ENCODE data around the gene PNMA6A.
"Not testable (repeated sequence)": the region's sequence is repeated elsewhere in the genome, so short reads cannot be mapped to it uniquely, and the experiment has no call there.

PNMA6A gene

GRCh38 chrX:153075366-153075765, 3.1 kb downstream of the PNMA6A start:
- no peak overlapping the region for H3K4me2 ChIP-seq (ENCODE audit: low read length)
- TF ChIP-seq CTCF (IDR thresholded peaks at IDR 0.05), result no peak
- no peak overlapping the region for H3K9ac ChIP-seq
- H3K4me1 ChIP-seq, result no peaks in the 10 kb centered on the region
- H3K27me3 ChIP-seq (ENCODE audit: control insufficient read depth, insufficient read depth, low read length), result no peaks in the 10 kb centered on the region
- no peaks in the 10 kb centered on the region for H3K79me2 ChIP-seq
- H2AFZ ChIP-seq, result no peak overlapping the region
- H3K27ac ChIP-seq, result no peak overlapping the region
- no peaks in the 10 kb centered on the region for H3K9me3 ChIP-seq (ENCODE audit: control insufficient read depth, low read length)
- H3K36me3 ChIP-seq (ENCODE audit: control insufficient read depth, insufficient read depth, low read length), result no peaks in the 10 kb centered on the region
- H3K4me3 ChIP-seq (ENCODE audit: low read depth, low read length), result no peak overlapping the region

GRCh38 chrX:153077437-153078135, 5.3 kb downstream of the PNMA6A start:
- not testable (repeated sequence) for H3K9me3 ChIP-seq (ENCODE audit: control insufficient read depth, low read length); H3K36me3 ChIP-seq (ENCODE audit: control insufficient read depth, insufficient read depth, low read length); H2AFZ ChIP-seq; H3K4me1 ChIP-seq; H3K4me2 ChIP-seq (ENCODE audit: low read length); H3K79me2 ChIP-seq; H3K4me3 ChIP-seq (ENCODE audit: low read depth, low read length); H3K27ac ChIP-seq; H3K27me3 ChIP-seq (ENCODE audit: control insufficient read depth, insufficient read depth, low read length); H3K9ac ChIP-seq

- H3K27me3 ChIP-seq (ENCODE audit: control insufficient read depth, insufficient read depth, low read length); H3K4me3 ChIP-seq (ENCODE audit: low read depth, low read length); H3K36me3 ChIP-seq (ENCODE audit: control insufficient read depth, insufficient read depth, low read length); H3K4me2 ChIP-seq (ENCODE audit: low read length); H3K4me1 ChIP-seq; H2AFZ ChIP-seq; H3K27ac ChIP-seq; H3K79me2 ChIP-seq; H3K9me3 ChIP-seq (ENCODE audit: control insufficient read depth, low read length); H3K9ac ChIP-seq: not testable (repeated sequence)
Observed at GRCh38 chrX:153083238-153083923, 11.1 kb downstream of the PNMA6A start.

GRCh38 chrX:153102418-153102817, 30.2 kb downstream of the PNMA6A start:
- no peak overlapping the region for H3K9ac ChIP-seq
- H2AFZ ChIP-seq, result no peak overlapping the region
- no peak overlapping the region for H3K4me2 ChIP-seq (ENCODE audit: low read length)
- H3K27me3 ChIP-seq (ENCODE audit: control insufficient read depth, insufficient read depth, low read length), result no peaks in the 10 kb centered on the region
- no peak for TF ChIP-seq CTCF (IDR thresholded peaks at IDR 0.05)
- H3K4me1 ChIP-seq, result no peaks in the 10 kb centered on the region
- no peak overlapping the region for H3K4me3 ChIP-seq (ENCODE audit: low read depth, low read length)
- no peak overlapping the region for H3K27ac ChIP-seq
- H3K9me3 ChIP-seq (ENCODE audit: control insufficient read depth, low read length), result no peaks in the 10 kb centered on the region
- H3K79me2 ChIP-seq, result no peaks in the 10 kb centered on the region
- no peaks in the 10 kb centered on the region for H3K36me3 ChIP-seq (ENCODE audit: control insufficient read depth, insufficient read depth, low read length)

GRCh38 chrX:153104959-153105358, 32.7 kb downstream of the PNMA6A start:
- not testable (repeated sequence) for H3K4me2 ChIP-seq (ENCODE audit: low read length); H3K36me3 ChIP-seq (ENCODE audit: control insufficient read depth, insufficient read depth, low read length); H3K9me3 ChIP-seq (ENCODE audit: control insufficient read depth, low read length); H3K4me1 ChIP-seq; H3K27me3 ChIP-seq (ENCODE audit: control insufficient read depth, insufficient read depth, low read length); H3K79me2 ChIP-seq; H3K27ac ChIP-seq; H3K4me3 ChIP-seq (ENCODE audit: low read depth, low read length); H2AFZ ChIP-seq; H3K9ac ChIP-seq

- H2AFZ ChIP-seq; H3K36me3 ChIP-seq (ENCODE audit: control insufficient read depth, insufficient read depth, low read length); H3K9ac ChIP-seq; H3K4me3 ChIP-seq (ENCODE audit: low read depth, low read length); H3K27me3 ChIP-seq (ENCODE audit: control insufficient read depth, insufficient read depth, low read length); H3K79me2 ChIP-seq; H3K4me2 ChIP-seq (ENCODE audit: low read length); H3K9me3 ChIP-seq (ENCODE audit: control insufficient read depth, low read length); H3K4me1 ChIP-seq; H3K27ac ChIP-seq: not testable (repeated sequence)
Observed at GRCh38 chrX:153106092-153106801, 34.0 kb downstream of the PNMA6A start.

- not testable (repeated sequence) for H3K79me2 ChIP-seq; H3K9me3 ChIP-seq (ENCODE audit: control insufficient read depth, low read length); H3K27ac ChIP-seq; H3K4me1 ChIP-seq; H2AFZ ChIP-seq; H3K36me3 ChIP-seq (ENCODE audit: control insufficient read depth, insufficient read depth, low read length); H3K9ac ChIP-seq; H3K4me3 ChIP-seq (ENCODE audit: low read depth, low read length); H3K4me2 ChIP-seq (ENCODE audit: low read length); H3K27me3 ChIP-seq (ENCODE audit: control insufficient read depth, insufficient read depth, low read length)
Observed at GRCh38 chrX:153110735-153111134, 38.5 kb downstream of the PNMA6A start.

- not testable (repeated sequence) for H3K9ac ChIP-seq; H3K4me3 ChIP-seq (ENCODE audit: low read depth, low read length); H3K4me1 ChIP-seq; H3K27me3 ChIP-seq (ENCODE audit: control insufficient read depth, insufficient read depth, low read length); H3K36me3 ChIP-seq (ENCODE audit: control insufficient read depth, insufficient read depth, low read length); H3K27ac ChIP-seq; H3K4me2 ChIP-seq (ENCODE audit: low read length); H3K9me3 ChIP-seq (ENCODE audit: control insufficient read depth, low read length); H3K79me2 ChIP-seq; H2AFZ ChIP-seq
Observed at GRCh38 chrX:153113851-153114250, 41.6 kb downstream of the PNMA6A start.

- H3K27ac ChIP-seq; H3K36me3 ChIP-seq (ENCODE audit: control insufficient read depth, insufficient read depth, low read length); H3K4me1 ChIP-seq; H3K9ac ChIP-seq; H3K9me3 ChIP-seq (ENCODE audit: control insufficient read depth, low read length); H3K79me2 ChIP-seq; H3K27me3 ChIP-seq (ENCODE audit: control insufficient read depth, insufficient read depth, low read length); H3K4me2 ChIP-seq (ENCODE audit: low read length); H2AFZ ChIP-seq; H3K4me3 ChIP-seq (ENCODE audit: low read depth, low read length): not testable (repeated sequence)
Observed at GRCh38 chrX:153117754-153118153, 45.5 kb downstream of the PNMA6A start.
